Smooth muscle cell (in vitro differentiated cells): Measurements from ENCODE around the gene CENPQ. TPM values are rescaled to one million over a fixed set of nuclear protein-coding genes. Genes with fewer than 3 reads are reported as not detected.
A peak's percentile ranks its signal among the peaks of the same experiment; 100 is the strongest.

Experiments
- DNase-seq: peaks from one replicate; lab custom pipeline; 2025; ENCODE audit not compliant: unreplicated experiment; lab: John Stamatoyannopoulos, UW
- H2AFZ ChIP-seq: fragments of 200-600 bp; sonication (generic); 2 replicates; pipeline ENCODE4 v1.6.0; 2016; ENCODE audit warnings: antibody characterized with exemption, low read depth, mild to moderate bottlenecking
- H3F3A ChIP-seq: fragments of 200-600 bp; sonication (generic); 2 replicates; pipeline ENCODE4 v1.6.0; 2017; ENCODE audit warnings: antibody characterized with exemption, low read depth
- H3K27ac ChIP-seq: fragments of 200-600 bp; sonication (generic); 2 replicates; pipeline ENCODE4 v1.5.1; 2016; ENCODE audit warnings: low read depth, mild to moderate bottlenecking
- H3K27me3 ChIP-seq: fragments of 200-600 bp; sonication (generic); 2 replicates; pipeline ENCODE4 v1.6.1; 2016; ENCODE audit warnings: low read depth, mild to moderate bottlenecking
- H3K36me3 ChIP-seq: fragments of 200-600 bp; sonication (generic); 2 replicates; pipeline ENCODE4 v1.5.1; 2016; ENCODE audit warnings: low read depth
- H3K4me1 ChIP-seq: fragments of 200-600 bp; sonication (generic); 2 replicates; pipeline ENCODE4 v1.5.1; 2016; ENCODE audit warnings: low read depth
- H3K4me2 ChIP-seq: fragments of 200-600 bp; sonication (generic); 2 replicates; pipeline ENCODE4 v1.6.0; 2016; ENCODE audit warnings: mild to moderate bottlenecking
- H3K4me3 ChIP-seq: fragments of 200-600 bp; sonication (generic); 2 replicates; pipeline ENCODE4 v1.5.1; 2016; ENCODE audit warnings: mild to moderate bottlenecking
- H3K79me2 ChIP-seq: fragments of 200-600 bp; sonication (generic); 2 replicates; pipeline ENCODE4 v1.6.0; 2016; ENCODE audit warnings: low read depth, mild to moderate bottlenecking
- H3K9ac ChIP-seq: fragments of 200-600 bp; sonication (generic); 2 replicates; pipeline ENCODE4 v1.6.0; 2016; ENCODE audit warnings: low read depth
- H3K9me3 ChIP-seq: fragments of 200-600 bp; sonication (generic); replicated peaks from 2 replicates; pipeline ENCODE4 v1.5.1; 2016; ENCODE audit warnings: low read depth
- H4K20me1 ChIP-seq: fragments of 200-600 bp; sonication (generic); 2 replicates; pipeline ENCODE4 v1.6.0; 2016; ENCODE audit warnings: low read depth
- WGBS: methylation state at CpG from one replicate; pipeline ENCODE4 v1.1.7; 2016; ENCODE audit warnings: low lambda C conversion rate; 5-methylcytosine and 5-hydroxymethylcytosine counted together
- polyA plus RNA-seq: library from polyadenylated mRNA; unstranded; fragments of >200 nt; fragmentation: Nextera tagmentation; extraction: Ambion mirVana; gene quantifications from 2 replicates; pipeline ENCODE4 v1.2.1, GENCODE V29; 2016
- total RNA-seq: library from RNA; depleted of rRNA; stranded (reverse); fragments of >200 nt; gene quantifications from 2 replicates; pipeline ENCODE4 v1.2.3, GENCODE V29; 2014
- TF ChIP-seq, protein P1 (sequence below): fragments of 200-600 bp; sonication (generic); IDR thresholded peaks from 2 replicates; pipeline ENCODE4 v1.5.1; 2017; ENCODE audit warnings: borderline replicate concordance, mild to moderate bottlenecking, antibody characterized with exemption; ENCODE audit not compliant: insufficient read depth, poor library complexity, severe bottlenecking

Gene CENPQ
- total and polyA plus RNA-seq, 2 experiments from 2014 or later: 9.2 to 15.1 TPM

GRCh38 chr6:49535795-49536194 is 72.6 kb downstream of the CENPQ start:
- Histone ChIP-seq H3K4me2 (no peak overlapping the region), H3K27me3 (no peaks in the 10 kb centered on the region), H3K9me3 (no peaks in the 10 kb centered on the region), H3K36me3 (no peaks in the 10 kb centered on the region), H3K27ac (no peak overlapping the region), H3K79me2 (no peaks in the 10 kb centered on the region), H3F3A (peaks cover 4% of the 10 kb centered on the region), H3K9ac (no peak overlapping the region), H4K20me1 (no peaks in the 10 kb centered on the region), H2AFZ (no peak overlapping the region), H3K4me1 (peaks cover 3% of the 10 kb centered on the region), H3K4me3 (no peak overlapping the region)
- 95% methylated on average over 5 of the region's 5 CpGs for WGBS
- TF ChIP-seq, protein P1, sequence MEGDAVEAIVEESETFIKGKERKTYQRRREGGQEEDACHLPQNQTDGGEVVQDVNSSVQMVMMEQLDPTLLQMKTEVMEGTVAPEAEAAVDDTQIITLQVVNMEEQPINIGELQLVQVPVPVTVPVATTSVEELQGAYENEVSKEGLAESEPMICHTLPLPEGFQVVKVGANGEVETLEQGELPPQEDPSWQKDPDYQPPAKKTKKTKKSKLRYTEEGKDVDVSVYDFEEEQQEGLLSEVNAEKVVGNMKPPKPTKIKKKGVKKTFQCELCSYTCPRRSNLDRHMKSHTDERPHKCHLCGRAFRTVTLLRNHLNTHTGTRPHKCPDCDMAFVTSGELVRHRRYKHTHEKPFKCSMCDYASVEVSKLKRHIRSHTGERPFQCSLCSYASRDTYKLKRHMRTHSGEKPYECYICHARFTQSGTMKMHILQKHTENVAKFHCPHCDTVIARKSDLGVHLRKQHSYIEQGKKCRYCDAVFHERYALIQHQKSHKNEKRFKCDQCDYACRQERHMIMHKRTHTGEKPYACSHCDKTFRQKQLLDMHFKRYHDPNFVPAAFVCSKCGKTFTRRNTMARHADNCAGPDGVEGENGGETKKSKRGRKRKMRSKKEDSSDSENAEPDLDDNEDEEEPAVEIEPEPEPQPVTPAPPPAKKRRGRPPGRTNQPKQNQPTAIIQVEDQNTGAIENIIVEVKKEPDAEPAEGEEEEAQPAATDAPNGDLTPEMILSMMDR: no peak
- no peak for DNase-seq

DNA sequence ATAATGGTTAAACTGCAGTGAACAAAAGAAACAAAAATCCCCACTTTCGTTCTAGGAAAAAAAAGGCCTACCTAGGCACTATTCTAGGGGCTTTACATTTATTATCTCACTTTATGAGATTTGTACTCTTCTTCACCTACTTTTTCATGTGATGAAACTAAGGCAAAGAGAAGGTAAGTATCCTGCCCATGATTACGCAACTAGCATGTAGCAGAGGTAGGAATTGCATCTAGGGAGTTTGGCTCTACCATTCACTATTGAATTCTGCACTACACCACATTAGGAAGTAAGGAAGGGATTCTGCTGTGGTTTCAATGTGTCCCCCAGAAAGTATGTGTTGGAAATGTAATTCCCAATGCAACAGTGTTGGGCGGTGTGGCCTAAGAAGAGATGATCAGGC is 75.9 kb downstream of the CENPQ start:
- no peaks in the 10 kb centered on the region for H3K79me2 ChIP-seq

DNA sequence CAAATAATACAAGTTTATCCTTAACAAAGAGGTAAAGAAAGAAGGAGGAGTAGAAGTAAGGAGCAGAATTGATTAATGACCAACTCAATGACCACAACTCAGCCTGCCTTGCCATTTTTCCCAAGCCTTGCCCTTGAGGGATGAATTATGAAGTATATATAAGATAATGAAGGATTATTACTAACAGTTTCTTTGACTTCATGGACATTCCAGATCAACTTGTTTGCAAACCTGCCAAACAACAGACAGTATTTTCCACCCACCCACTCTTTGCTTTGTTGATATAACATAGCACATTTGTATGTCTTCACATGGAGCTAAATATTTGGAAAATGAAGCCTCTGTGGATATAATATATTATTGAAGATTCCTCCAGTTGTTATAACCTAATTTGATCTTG is 77.4 kb downstream of the CENPQ start:
- Histone ChIP-seq H3K4me1 (peaks cover 18% of the 10 kb centered on the region), H4K20me1 (no peaks in the 10 kb centered on the region), H3K9ac (no peak overlapping the region), H3K4me2 (peak overlapping the region; percentile 14), H3K36me3 (no peaks in the 10 kb centered on the region), H3K4me3 (no peak overlapping the region), H3K9me3 (no peaks in the 10 kb centered on the region), H2AFZ (no peak overlapping the region), H3K79me2 (no peaks in the 10 kb centered on the region), H3K27ac (peak overlapping the region; percentile 86), H3F3A (peaks cover 11% of the 10 kb centered on the region), H3K27me3 (no peaks in the 10 kb centered on the region)
- no peak for DNase-seq
- TF ChIP-seq, protein P1: no peak

More for the DNA sequence above, 75.9 kb downstream of the CENPQ start:
- Histone ChIP-seq H3K27me3 (no peaks in the 10 kb centered on the region), H3K36me3 (no peaks in the 10 kb centered on the region), H3K4me2 (no peak overlapping the region), H3K9ac (no peak overlapping the region), H3K9me3 (no peaks in the 10 kb centered on the region), H3F3A (peaks cover 11% of the 10 kb centered on the region), H4K20me1 (no peaks in the 10 kb centered on the region), H2AFZ (no peak overlapping the region), H3K27ac (no peak overlapping the region), H3K4me3 (no peak overlapping the region), H3K4me1 (peaks cover 18% of the 10 kb centered on the region)
- 96% methylated on average over 3 of the region's 3 CpGs for WGBS
- no peak for DNase-seq
- TF ChIP-seq, protein P1: no peak

DNA sequence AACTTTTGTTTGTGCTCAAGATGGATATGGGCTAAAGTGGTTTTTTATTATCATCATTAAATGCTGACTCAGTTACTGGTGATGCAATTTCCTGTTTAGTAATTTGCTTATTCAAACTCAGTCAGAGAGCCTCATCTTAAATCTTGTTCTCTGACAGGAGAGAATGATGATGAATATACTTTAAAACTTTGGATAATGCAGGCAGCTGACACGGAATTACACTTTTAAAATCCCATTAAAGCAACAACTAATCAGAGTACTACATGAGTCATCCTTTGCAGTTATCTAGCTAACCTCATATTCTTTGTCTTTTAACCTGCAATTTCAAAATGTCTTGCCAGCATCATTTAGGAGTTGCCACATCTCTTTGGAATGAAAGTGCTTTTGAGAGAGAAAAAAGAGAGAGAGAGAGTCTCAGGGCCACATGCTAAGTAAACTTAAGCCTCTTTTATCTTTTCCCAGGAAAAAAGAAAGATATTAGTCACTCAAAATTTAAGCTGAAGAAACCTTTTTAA is 78.1 kb downstream of the CENPQ start:
- H3K9ac ChIP-seq: peak overlapping the region; percentile 5
- H3F3A ChIP-seq: peaks cover 11% of the 10 kb centered on the region
- H3K4me3 ChIP-seq: no peak overlapping the region
- DNase-seq: no peak
- WGBS: 0% methylated on average over 1 of the region's 1 CpG
- TF ChIP-seq, protein P1: no peak
- H3K27ac ChIP-seq: peak overlapping the region; percentile 86
- H3K4me1 ChIP-seq: peaks cover 18% of the 10 kb centered on the region
- H3K79me2 ChIP-seq: no peaks in the 10 kb centered on the region
- H4K20me1 ChIP-seq: no peaks in the 10 kb centered on the region
- H3K27me3 ChIP-seq: no peaks in the 10 kb centered on the region
- no peaks in the 10 kb centered on the region for H3K9me3 ChIP-seq
- no peak overlapping the region for H2AFZ ChIP-seq
- H3K4me2 ChIP-seq: peak overlapping the region; percentile 67
- no peaks in the 10 kb centered on the region for H3K36me3 ChIP-seq
